Measurements from ENCODE around the gene SIX1. TPM values are rescaled to one million over a fixed set of nuclear protein-coding genes. Genes with fewer than 3 reads are reported as not detected.

SIX1 gene
- total and polyA plus RNA-seq, 7 experiments from 2014 or later = 0.70 TPM; not detected in 6

DNA sequence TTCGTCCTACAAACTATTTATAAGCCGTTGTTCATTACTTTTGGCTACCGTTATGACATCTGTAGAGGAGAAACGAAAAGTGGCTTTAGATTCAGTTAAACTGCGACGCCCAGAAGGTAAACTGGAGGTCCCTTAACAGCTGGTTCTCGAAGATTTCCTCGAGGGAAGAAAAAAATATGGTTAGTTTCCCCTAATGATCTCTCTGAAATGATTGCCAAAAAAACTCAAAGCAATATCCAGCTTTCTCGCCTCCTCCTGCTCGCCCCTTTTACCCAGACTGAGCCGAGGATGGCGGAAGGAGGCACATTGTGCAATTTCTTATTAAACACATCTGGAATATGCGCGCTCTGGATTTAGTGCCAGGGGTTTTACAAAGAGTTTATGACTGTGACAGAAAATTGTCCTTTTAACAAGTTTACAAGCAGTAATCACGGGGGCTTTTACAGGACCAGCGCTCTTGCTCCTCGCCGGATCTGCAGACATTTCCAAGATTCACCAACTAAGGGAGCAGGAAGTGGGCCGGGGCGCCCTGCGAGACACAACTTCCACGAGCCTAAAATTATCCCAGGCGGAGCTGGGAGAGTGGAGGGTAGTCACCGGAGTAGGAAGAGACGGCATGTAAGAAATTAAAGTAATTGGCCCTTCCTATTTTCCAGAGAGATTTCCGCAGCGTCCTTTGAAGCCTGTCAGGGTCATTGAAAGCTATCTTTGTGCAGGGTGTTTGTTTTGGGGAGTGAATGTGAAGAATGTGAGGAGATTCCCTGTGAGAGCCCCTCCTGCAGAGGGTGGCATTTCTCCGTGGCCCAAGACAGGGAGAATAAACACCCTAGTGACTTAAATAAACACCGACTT, 5.6 kb downstream of the SIX1 start:
- H3K4me3 Mint-ChIP-seq = peak overlapping the region in 5 of 10 donors; percentile 19 to 60 (median 38)
- intact Hi-C loops (cut with micrococcal nuclease) = loop anchor here in 1 of 2 donors (2.0 kb wide), 1 partner anchor 13 kb away; no protein-coding TSS in a partner anchor
- Histone ChIP-seq H3K36me3 (ENCODE audit: control insufficient read depth in 2 of 3, insufficient read depth in 3 of 3, low read length in 3 of 3) (no peaks in the 10 kb centered on the region), H3K27me3 (ENCODE audit: control insufficient read depth in 2 of 2, insufficient read depth in 2 of 2, low read length in 2 of 2) (peaks cover 0 to 29% of the 10 kb centered on the region in 2 donors), H3K4me3 (ENCODE audit: low read length) (no peak overlapping the region), H3K27ac (ENCODE audit: low read depth, low read length) (no peak overlapping the region), H3K4me1 (ENCODE audit: control insufficient read depth in 2 of 2, insufficient read depth in 2 of 2, low read length in 2 of 2) (peaks cover 5 to 21% of the 10 kb centered on the region in 2 donors), H3K9me3 (ENCODE audit: control insufficient read depth in 2 of 3, low read length in 3 of 3) (no peaks in the 10 kb centered on the region)
- CTCF ChIA-PET = no interaction called here
- POLR2A ChIA-PET = interaction anchor here (0.6 kb wide), 1 partner anchor 327 kb away, joined by 4 read pairs; no protein-coding TSS in a partner anchor
- H3K27me3 Mint-ChIP-seq = peaks cover 88 to 94% (median 91%) of the 10 kb centered on the region in 5 donors
- H3K27ac Mint-ChIP-seq = peak overlapping the region in 1 of 9 donors; percentile 55
- ATAC-seq = no peak
- H3K9me3 Mint-ChIP-seq = peaks cover 0 to 4% (median 0%) of the 10 kb centered on the region in 11 donors
- peaks cover 0 to 4% (median 0%) of the 10 kb centered on the region in 5 donors for H3K36me3 Mint-ChIP-seq
- DNase-seq = no peak
- H3K4me1 Mint-ChIP-seq = peaks cover 11 to 47% (median 34%) of the 10 kb centered on the region in 7 donors

GRCh38 chr14:60643141-60643462, 6.2 kb downstream of the SIX1 start:
- peak overlapping the region in 6 of 10 donors; percentile 9 to 60 (median 38) for H3K4me3 Mint-ChIP-seq

DNA sequence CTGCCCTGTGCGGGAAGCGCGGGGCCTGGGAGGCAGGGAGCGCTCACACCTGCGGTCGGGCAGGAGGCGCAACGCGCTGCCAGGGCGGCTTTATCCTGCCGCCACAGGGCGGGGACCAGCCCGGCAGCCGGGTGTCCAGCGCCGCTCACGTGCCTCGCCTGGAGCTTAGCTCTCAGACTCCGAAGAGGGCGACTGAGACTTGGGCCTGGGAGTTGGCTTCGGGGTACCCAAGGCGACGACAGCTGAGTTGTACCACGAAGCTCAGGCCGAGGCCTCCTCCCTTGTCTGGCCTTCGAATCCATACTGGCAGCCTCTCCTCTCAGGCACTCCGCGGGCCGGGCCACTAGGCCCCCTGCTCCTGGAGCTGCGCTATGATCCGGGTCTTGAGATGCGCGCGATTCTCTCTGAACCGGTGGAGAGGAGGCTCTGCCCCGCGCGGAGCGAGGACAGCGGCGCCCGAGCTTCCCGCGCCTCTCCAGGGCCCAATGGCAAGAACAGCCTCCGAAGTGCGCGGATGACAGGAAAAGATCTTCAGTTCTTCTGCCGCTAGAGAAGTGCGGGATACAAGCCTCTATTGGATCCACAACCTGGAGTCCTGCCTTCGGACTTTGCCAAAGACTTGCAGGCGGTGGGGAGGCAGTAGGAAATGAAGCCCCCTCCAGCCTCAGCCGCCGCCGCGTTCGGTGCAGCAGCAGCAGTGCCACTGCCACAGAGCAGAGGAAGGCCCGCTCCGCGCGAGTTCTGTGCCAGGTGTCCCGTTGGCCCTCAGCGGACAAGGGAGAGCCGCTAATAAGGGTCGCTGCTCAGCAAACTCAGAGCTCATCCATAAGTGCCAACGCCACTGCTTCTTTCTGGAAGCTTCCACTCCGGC, 6.8 kb downstream of the SIX1 start:
- Mint-ChIP-seq H3K9me3 (peaks cover 0 to 3% (median 0%) of the 10 kb centered on the region in 11 donors), H3K4me3 (peak overlapping the region in 6 of 10 donors; percentile 9 to 64 (median 46))

More at GRCh38 chr14:60643141-60643462, 6.2 kb downstream of the SIX1 start:
- Histone ChIP-seq H3K4me3 (ENCODE audit: low read length) (no peak overlapping the region), H3K4me1 (ENCODE audit: control insufficient read depth in 2 of 2, insufficient read depth in 2 of 2, low read length in 2 of 2) (peaks cover 5 to 15% of the 10 kb centered on the region in 2 donors), H3K9me3 (ENCODE audit: control insufficient read depth in 2 of 3, low read length in 3 of 3) (no peaks in the 10 kb centered on the region), H3K27ac (ENCODE audit: low read depth, low read length) (no peak overlapping the region), H3K36me3 (ENCODE audit: control insufficient read depth in 2 of 3, insufficient read depth in 3 of 3, low read length in 3 of 3) (no peaks in the 10 kb centered on the region), H3K27me3 (ENCODE audit: control insufficient read depth in 2 of 2, insufficient read depth in 2 of 2, low read length in 2 of 2) (peaks cover 0 to 29% of the 10 kb centered on the region in 2 donors)
- ATAC-seq (no peak), DNase-seq (no peak)
- Mint-ChIP-seq H3K4me1 (peaks cover 16 to 50% (median 35%) of the 10 kb centered on the region in 7 donors), H3K36me3 (peaks cover 0 to 4% (median 0%) of the 10 kb centered on the region in 5 donors), H3K27ac (peak overlapping the region in 1 of 9 donors; percentile 62), H3K9me3 (peaks cover 0 to 4% (median 0%) of the 10 kb centered on the region in 11 donors), H3K27me3 (peaks cover 91 to 96% (median 93%) of the 10 kb centered on the region in 5 donors)
- intact Hi-C loops (cut with micrococcal nuclease) = loop anchor here in 1 of 2 donors (2.0 kb wide), 1 partner anchor 14 kb away; no protein-coding TSS in a partner anchor
- CTCF ChIA-PET = no interaction called here
- POLR2A ChIA-PET = interaction anchor here (0.6 kb wide), 1 partner anchor 326 kb away, joined by 4 read pairs; no protein-coding TSS in a partner anchor

GRCh38 chr14:60641742-60642269, 7.5 kb downstream of the SIX1 start:
- Histone ChIP-seq H3K36me3 (ENCODE audit: control insufficient read depth in 2 of 3, insufficient read depth in 3 of 3, low read length in 3 of 3) (no peaks in the 10 kb centered on the region), H3K4me3 (ENCODE audit: low read length) (no peak overlapping the region), H3K27me3 (ENCODE audit: control insufficient read depth in 2 of 2, insufficient read depth in 2 of 2, low read length in 2 of 2) (peaks cover 0 to 23% of the 10 kb centered on the region in 2 donors), H3K9me3 (ENCODE audit: control insufficient read depth in 2 of 3, low read length in 3 of 3) (no peaks in the 10 kb centered on the region), H3K27ac (ENCODE audit: low read depth, low read length) (no peak overlapping the region), H3K4me1 (ENCODE audit: control insufficient read depth in 2 of 2, insufficient read depth in 2 of 2, low read length in 2 of 2) (peaks cover 5 to 18% of the 10 kb centered on the region in 2 donors)
- intact Hi-C loops (cut with micrococcal nuclease) = loop anchor here in 1 of 2 donors (2.0 kb wide), 1 partner anchor 15 kb away; no protein-coding TSS in a partner anchor
- Mint-ChIP-seq H3K4me1 (peaks cover 11 to 44% (median 29%) of the 10 kb centered on the region in 7 donors), H3K9me3 (peaks cover 0 to 1% (median 0%) of the 10 kb centered on the region in 11 donors), H3K27me3 (peaks cover 85 to 93% (median 87%) of the 10 kb centered on the region in 5 donors), H3K27ac (peak overlapping the region in 1 of 9 donors; percentile 13), H3K36me3 (peaks cover 0 to 4% (median 0%) of the 10 kb centered on the region in 5 donors), H3K4me3 (peak overlapping the region in 3 of 10 donors; percentile 16 to 48 (median 17))
- no peak for DNase-seq
- CTCF ChIA-PET = interaction anchor here (0.6 kb wide), 1 partner anchor 14 kb away, joined by 3 read pairs; no protein-coding TSS in a partner anchor
- POLR2A ChIA-PET = no interaction called here
- no peak for ATAC-seq

More for the DNA sequence above, 6.8 kb downstream of the SIX1 start:
- Histone ChIP-seq H3K36me3 (ENCODE audit: control insufficient read depth in 2 of 3, insufficient read depth in 3 of 3, low read length in 3 of 3) (no peaks in the 10 kb centered on the region), H3K27me3 (ENCODE audit: control insufficient read depth in 2 of 2, insufficient read depth in 2 of 2, low read length in 2 of 2) (peaks cover 0 to 26% of the 10 kb centered on the region in 2 donors), H3K27ac (ENCODE audit: low read depth, low read length) (no peak overlapping the region), H3K4me3 (ENCODE audit: low read length) (no peak overlapping the region), H3K9me3 (ENCODE audit: control insufficient read depth in 2 of 3, low read length in 3 of 3) (no peaks in the 10 kb centered on the region), H3K4me1 (ENCODE audit: control insufficient read depth in 2 of 2, insufficient read depth in 2 of 2, low read length in 2 of 2) (peaks cover 5 to 17% of the 10 kb centered on the region in 2 donors)
- Mint-ChIP-seq H3K36me3 (peaks cover 0 to 4% (median 0%) of the 10 kb centered on the region in 5 donors), H3K4me1 (peaks cover 17 to 48% (median 32%) of the 10 kb centered on the region in 7 donors), H3K27me3 (peaks cover 88 to 95% (median 91%) of the 10 kb centered on the region in 5 donors), H3K27ac (no peak overlapping the region)
- intact Hi-C loops (cut with micrococcal nuclease) = loop anchor here in 1 of 2 donors (2.0 kb wide), 1 partner anchor 14 kb away; no protein-coding TSS in a partner anchor
- ATAC-seq (no peak), DNase-seq (no peak)
- CTCF ChIA-PET = no interaction called here
- POLR2A ChIA-PET = interaction anchor here (0.6 kb wide), 1 partner anchor 326 kb away, joined by 4 read pairs; no protein-coding TSS in a partner anchor

DNA sequence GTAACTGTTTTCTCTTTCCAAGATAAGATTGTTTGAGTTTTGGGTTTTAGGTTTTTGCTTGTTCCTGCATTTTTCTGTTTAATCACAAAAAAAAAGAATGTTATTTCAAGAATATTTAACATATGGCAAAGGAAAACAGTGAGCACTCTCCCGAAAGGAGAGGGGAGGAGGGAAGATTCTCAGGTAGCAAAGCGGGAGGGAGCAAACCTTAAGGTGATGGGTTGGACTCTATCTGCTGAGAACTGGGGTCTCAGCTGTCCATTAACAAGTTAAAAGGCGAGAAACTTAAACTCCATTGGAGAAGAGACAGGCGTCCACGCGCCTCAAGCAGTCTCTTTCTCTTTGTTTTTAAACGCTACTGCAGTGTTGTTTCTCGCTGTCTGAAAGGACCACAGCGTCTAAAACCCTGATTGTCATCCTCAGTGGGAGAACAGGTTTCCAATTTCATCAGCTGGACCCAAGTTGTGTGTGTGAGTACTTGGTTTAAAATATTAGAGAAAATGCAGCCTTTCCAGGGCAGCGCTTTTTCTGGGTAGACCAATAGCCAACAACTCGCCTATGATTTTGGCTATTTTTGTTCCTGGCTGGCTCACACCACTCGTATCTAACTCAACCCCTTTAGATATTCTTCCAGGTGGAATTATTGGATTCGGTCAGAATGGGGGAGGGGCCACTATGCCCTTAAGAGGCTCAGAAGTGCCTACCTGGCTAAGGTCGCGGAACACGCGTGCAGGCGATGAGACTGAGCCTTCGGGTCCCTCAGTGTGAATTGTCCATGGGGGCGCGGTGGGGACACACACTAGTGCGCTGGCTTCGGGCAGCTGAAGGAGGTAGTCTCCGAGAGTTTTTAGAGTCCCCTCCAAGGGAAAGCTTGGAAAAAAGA, 8.2 kb downstream of the SIX1 start:
- Mint-ChIP-seq H3K4me3 (peak overlapping the region in 3 of 10 donors; percentile 14 to 17 (median 16)), H3K9me3 (peaks cover 0 to 1% (median 0%) of the 10 kb centered on the region in 11 donors), H3K27me3 (peaks cover 85 to 93% (median 87%) of the 10 kb centered on the region in 5 donors), H3K4me1 (peaks cover 7 to 40% (median 30%) of the 10 kb centered on the region in 7 donors), H3K27ac (no peak overlapping the region), H3K36me3 (peaks cover 0 to 4% (median 0%) of the 10 kb centered on the region in 5 donors)
- Histone ChIP-seq H3K27ac (ENCODE audit: low read depth, low read length) (no peak overlapping the region), H3K9me3 (ENCODE audit: control insufficient read depth in 2 of 3, low read length in 3 of 3) (no peaks in the 10 kb centered on the region), H3K36me3 (ENCODE audit: control insufficient read depth in 2 of 3, insufficient read depth in 3 of 3, low read length in 3 of 3) (no peaks in the 10 kb centered on the region), H3K27me3 (ENCODE audit: control insufficient read depth in 2 of 2, insufficient read depth in 2 of 2, low read length in 2 of 2) (peaks cover 0 to 20% of the 10 kb centered on the region in 2 donors), H3K4me1 (ENCODE audit: control insufficient read depth in 2 of 2, insufficient read depth in 2 of 2, low read length in 2 of 2) (peaks cover 5 to 18% of the 10 kb centered on the region in 2 donors), H3K4me3 (ENCODE audit: low read length) (no peak overlapping the region)
- CTCF ChIA-PET = interaction anchor here (0.6 kb wide), 1 partner anchor 14 kb away, joined by 3 read pairs; no protein-coding TSS in a partner anchor
- DNase-seq (no peak), ATAC-seq (no peak)
- POLR2A ChIA-PET = no interaction called here
- intact Hi-C loops (cut with micrococcal nuclease) = no loop called here
